CD4-positive, alpha-beta T cell treated with Interleukin-15 for 1 hour (primary cell): ENCODE results near the gene FXYD1.
A peak's percentile ranks its signal among the peaks of the same experiment; 100 is the strongest.
"Not testable (repeated sequence)": the region's sequence is repeated elsewhere in the genome, so short reads cannot be mapped to it uniquely, and the experiment has no call there.

Source experiments
- DNase-seq: peaks from one replicate; pipeline ENCODE4 v3.0.0-alpha.2; 2020

Gene FXYD1

DNA sequence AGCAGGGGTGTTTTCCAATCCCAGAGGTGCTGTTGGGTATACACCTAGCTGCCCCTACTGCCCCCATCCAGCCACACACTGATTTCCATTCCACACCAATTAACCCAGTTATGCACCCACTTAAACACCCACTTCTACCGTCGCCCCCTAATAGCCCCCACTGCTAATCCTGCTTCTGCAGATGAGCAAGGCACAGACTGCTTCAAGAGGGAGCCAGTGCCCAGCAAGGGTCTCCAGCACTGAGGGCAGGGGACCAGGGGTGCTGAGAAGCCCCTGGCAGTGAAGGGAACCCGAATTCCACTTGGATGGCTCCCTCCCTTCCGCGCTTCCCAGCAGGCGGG is 5.6 kb downstream of the FXYD1 start:
- no peak for DNase-seq

DNA sequence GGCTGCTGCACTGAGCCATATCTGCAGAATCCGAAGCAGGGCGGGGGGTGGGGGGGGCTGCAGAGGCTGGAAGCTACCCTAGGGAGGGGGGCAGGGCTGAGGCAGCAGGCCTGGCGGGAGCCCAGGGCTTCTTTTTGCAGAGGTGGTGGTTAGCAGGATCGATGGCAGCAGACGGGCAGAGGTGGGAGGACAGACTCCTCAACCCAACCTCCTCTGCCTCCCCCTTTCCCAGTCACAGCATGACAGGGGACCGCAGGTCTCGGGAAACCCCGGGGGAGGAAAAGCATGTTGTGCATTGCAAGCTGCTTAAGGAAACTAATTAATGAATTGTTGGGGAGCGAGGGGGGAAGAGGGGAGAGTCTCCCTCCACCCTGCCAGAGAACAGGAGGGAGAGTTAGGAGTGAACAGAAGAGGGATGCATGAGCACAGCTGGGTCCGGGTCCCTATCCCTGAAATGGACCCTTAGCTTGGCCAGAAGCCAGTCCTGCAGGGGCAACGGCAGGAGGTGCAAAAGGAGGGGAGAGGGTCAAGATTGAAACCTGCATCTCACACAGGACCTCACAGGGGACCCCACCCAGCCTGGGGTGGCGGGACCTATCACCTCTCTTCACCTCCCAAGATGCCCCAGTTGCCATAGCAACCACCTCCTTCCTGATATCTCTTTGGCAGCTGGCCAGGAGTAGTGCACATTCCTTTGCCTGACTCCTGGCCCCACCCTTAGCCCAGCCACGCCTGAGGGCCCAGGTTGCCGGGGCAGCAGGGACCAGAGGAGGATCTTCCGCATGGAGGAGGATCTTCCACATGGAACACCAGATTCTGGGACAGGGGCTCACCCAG is 6.2 kb downstream of the FXYD1 start:
- peak; percentile 46 for DNase-seq

DNA sequence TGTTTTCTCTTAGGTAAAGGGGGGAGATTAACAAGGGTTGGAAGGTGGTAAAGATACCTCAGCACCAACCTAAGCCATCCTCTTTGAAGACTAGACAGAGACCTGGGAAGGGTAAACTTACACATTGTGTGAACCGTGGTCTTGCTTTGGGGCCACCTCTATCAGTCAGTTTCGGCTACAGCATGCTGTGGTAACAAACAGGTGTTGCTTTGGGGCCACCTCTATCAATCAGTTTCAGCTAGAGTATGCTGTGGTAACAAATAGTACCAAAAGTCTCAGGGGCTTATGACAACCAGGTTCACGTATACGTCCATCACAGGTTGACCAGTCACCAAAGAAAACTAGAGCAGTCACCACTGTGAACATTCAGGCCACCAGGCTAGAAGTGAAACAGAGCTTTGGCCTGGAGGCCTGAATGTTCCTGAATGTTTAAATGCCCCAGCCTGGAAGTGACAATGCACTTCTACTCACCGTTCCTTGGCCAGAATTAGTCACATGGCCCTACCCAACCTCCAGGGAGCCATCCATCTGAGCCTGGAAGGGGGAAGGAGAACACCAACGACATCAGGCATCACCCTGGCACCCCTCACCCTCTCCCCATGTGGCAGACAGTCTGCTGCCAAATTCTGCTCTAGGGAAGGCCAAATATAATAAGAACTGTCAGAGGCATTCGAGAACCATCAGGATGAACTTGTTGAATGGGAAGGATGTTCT is 8.3 kb downstream of the FXYD1 start:
- no peak for DNase-seq

DNA sequence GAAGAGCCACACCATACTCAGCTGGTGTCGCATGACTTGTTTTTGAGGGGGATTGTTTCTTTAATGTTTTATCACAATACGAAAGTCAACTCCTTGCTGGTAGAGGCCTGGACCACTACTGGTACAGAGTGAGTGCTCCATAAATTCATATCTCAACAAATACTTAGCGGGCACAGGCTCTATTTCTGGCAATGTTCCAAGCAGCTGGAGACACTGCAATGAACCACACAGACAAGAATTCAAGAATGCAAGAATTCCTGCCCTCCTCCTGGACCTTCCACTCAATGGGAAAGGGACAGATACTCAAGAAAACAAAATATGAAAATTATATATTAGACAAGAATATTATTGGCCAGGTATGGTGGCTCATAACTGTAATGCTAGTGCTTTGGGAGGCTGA is 10.8 kb downstream of the FXYD1 start:
- no peak for DNase-seq

DNA sequence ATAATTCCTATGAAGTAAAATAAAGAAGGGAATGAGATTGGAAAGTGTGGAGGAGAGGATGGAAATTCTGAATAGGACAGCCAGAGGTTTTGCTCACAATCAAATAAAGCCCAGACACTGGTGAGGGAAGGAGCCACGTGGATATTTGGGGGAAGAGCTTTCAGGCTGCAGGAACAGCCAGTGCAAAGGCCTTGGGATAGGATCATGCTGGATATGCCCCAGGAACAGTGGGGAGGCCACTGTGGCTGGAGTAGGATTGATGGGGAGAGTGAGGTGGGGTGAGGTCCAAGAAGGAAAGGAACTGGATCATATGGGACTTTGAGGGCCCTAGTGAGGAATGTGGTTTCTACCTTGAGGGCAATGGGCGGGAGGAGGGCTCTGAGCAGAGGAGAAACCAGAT is 11.8 kb downstream of the FXYD1 start:
- DNase-seq: no peak

DNA sequence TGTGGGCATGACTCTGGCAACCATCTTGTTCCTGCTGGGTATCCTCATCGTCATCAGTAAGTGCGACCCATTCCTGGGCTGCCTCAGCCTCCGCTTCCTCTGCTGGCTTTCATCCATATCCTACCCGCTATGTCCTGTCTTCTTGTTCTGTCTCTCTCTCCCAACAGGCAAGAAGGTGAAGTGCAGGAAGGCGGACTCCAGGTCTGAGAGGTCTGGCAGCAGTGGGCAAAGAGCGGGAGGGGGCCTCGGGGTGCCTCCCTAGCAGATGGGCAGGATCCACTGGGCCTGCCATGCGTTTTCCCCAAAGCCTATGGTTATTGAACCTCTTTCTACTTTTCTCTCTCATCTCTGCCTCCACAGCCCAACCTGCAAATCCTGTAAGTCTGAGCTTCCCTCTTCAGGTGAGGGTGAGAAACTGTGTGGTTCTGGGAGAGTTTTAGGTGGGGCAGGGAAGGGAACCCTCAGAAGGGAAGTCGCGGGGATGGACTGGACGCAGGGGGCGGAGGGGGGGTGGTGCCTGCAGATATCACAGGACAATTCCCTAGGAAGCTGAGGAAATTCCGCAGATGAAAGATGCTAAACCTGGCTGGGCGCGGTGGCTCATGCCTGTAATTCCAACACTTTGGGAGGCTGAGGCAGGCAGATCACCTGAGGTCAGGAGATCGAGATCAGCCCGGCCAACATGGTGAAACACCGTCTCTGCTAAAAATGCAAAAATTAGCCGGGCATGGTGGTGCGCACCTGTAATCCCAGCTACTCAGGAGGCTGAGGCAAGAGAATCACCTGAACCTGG is 12.8 kb downstream of the FXYD1 start:
- no peak for DNase-seq

DNA sequence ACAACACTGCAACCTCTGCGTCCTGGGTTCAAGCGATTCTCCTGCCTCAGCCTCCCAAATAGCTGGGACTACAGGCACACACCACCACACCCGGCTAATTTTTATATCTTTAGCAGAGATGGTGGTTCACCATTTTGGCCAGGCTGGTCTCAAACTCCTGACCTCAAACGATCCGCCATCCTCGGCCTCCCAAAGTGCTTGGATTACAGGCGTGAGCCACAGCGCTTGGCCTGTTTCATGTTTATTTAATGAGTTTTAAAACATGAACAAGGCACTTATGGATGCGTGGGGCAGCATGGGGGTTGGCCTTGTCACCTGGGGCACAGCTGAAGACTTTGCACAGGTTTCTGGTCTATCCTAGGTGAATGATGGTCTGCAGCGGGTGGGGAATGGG is 14.5 kb downstream of the FXYD1 start:
- not testable (repeated sequence) for DNase-seq

DNA sequence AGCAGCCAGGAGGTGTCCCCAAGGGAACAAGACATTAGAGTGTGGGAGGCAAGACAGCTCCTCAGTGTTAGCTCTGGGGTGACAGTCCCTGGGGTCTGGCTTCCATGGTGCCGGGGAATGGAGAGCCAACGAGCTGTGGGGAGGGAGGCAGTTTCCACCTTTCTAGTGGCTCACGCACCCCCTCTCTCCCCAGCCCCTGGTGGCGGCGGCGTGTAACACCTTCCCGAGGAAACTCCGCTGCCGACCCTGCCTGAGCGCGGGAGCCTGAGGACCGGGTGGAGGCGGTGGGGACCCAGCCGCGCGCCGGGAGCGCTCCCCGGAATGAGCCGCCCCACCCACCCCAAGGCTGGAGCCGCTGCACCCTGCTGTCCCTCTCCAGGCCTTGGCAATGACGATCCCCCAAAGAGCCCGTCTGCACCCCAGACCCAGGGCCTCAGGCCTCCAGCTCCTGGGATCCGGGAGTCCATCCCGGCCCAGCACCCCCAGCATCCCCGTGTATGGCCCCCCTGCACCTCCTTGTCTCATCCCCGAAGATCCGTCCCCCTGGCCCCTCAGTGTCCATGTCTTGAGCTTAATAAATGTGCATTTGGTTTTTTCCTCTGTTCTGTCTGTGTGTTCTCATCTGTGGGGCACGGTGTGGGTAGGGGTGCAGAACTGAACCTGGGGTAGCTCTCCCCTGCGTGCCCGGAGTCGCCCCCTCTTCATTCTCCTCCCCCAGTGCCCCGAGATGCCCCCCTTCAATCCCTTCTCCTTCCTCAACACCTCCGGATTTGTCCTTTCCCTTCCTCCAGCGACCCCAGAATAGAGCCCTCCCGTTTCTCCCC is 15.3 kb downstream of the FXYD1 start:
- peak; percentile 78 for DNase-seq

DNA sequence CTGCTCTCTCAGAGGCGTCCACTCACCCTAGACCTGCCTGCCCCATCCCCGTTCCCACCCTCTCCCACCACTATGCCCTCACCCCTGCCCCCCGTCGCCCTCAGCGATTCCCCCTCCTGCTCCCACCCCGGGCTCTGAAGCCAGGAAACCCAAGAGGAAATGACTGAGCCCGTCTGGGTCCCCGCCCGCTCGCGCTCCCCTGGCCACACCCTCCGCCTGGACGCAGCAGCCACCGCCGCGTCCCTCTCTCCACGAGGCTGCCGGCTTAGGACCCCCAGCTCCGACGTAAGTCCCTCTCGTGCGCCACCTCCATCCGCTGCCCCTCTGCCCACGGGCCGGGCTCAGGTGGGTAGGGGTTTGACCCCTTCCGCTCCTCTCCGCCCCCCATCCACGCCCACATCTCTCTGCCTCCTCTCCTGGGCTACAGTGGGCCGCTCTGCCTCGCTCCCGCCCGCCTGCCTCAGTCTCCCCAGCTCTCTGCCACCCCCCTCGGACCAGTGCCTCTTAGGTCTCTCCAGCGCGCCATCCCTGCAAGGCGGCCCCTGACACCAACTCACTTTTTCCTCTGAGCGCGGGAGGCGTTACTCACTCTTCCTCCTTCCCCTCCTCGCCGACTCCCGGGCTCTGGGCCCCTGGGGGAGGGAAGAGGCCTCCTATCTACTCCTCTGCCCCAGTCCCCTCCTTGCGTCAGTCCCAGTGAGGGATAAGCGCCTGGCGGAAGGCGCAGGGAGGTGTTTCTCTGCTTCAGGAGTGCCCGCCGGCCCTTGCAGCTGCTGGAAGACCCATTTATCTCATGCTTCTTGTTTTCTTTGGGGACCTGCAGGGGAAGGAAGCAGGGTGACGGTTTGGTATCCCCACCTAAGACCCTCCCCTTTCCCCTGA is 16.1 kb downstream of the FXYD1 start, which contains the start of gene FXYD5:
TSS of gene FXYD5 (plus strand) at position 211 of the 882 bp plus-strand sequence. CDS start 816 bp downstream, outside the sequence.
- peak; percentile 77 for DNase-seq

DNA sequence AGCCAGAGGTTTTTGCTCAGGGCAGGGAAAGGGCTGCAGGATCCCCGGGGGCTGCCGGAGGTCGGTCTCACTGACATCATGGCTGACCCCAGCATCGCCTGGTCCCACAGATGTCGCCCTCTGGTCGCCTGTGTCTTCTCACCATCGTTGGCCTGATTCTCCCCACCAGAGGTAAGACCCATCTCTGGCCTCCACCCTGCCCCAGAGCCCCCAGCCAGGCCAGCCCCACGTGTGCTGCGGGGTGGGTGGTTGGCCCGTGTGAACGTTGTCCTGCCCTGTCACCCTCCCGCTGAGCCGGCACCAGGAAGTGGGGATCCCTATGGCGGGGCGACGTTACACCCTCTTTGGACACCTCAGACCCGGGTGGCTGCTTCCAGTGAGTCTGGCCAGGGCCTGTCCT is 16.8 kb downstream of the FXYD1 start:
- DNase-seq: no peak

DNA sequence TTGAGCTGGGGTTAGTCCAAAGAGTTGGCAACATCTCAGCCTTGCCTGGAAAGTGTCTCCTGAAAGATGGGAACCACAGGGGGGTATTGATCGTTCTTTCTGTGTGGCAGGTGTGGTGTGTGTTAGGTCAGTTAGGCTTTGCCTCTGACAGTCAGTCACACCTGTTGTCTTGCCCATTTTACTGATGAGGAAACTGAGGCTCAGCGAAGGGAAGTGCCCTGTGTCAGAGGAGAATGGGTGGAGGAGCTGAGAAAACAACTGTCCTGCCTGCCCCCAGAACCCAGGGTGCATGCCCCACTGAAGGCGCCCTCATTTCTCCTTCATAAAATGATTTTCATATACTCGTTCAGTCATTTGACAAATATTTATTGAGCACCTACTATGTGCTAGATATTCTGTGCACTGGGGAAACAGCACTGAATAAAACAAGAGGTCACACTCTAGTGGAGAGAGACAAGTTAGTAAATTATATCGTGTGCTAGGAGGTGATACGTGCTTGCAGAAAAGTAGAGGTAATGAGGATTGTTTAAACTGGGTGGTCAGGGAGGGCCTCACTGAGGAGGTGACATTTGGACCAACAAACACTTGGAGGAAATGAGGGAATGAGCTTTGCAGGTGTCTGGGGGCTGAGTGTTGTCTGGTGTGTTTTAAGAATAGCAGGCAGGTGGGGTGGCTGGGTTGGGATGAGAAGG is 17.5 kb downstream of the FXYD1 start:
- DNase-seq: no peak

DNA sequence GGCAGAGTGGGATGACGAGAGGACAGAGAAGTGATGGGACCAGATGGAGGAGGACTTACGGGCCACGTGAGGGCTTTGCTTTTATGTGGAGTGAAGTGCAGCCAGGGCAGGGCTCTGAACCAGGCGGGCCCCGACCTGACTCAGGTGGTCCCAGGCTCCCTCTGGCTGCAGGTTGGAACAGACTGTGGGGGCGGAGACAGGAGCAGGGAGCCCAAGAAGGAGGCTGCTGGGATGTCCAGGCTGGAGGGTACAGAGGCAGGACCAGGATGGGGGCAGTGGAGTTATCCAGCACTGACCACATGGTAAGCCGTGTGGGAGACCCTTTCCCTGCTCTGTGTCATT is 18.0 kb downstream of the FXYD1 start:
- DNase-seq: no peak

DNA sequence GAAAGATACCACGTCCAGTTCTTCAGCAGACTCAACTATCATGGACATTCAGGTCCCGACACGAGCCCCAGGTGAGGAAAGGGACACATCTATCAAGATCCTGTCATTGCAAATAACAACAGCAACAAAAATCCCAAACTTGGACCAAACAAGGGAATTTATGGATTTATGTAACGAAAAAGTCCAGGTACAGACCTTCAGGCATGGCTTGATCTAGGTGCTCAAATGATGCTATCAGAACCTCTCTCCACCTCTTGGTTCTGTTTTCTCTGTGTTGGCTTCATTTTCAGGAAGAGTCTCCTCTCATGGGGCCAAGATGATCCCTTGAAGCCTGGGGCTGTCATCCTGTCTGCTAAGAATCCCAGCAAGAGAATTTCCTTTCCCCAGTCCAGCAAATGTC is 18.8 kb downstream of the FXYD1 start:
- no peak for DNase-seq

DNA sequence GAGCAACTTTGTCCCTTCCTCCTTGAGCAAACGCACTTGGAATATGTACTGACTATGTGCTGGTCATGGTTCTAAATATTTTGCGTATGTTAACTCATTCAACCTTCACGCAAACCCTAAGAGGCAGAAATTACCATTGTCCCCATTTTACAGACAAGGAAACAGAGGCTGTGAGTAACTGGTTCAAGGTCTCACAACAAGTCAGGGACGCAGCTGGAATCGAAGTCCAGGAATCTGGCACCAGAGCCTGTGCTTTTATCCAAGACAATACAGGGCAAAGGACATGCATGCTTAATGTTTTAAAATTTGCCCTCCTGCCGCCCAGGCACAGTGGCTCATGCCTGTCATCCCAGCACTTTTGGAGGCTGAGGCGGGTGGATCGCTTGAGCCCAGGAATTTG is 21.0 kb downstream of the FXYD1 start:
- no peak for DNase-seq

DNA sequence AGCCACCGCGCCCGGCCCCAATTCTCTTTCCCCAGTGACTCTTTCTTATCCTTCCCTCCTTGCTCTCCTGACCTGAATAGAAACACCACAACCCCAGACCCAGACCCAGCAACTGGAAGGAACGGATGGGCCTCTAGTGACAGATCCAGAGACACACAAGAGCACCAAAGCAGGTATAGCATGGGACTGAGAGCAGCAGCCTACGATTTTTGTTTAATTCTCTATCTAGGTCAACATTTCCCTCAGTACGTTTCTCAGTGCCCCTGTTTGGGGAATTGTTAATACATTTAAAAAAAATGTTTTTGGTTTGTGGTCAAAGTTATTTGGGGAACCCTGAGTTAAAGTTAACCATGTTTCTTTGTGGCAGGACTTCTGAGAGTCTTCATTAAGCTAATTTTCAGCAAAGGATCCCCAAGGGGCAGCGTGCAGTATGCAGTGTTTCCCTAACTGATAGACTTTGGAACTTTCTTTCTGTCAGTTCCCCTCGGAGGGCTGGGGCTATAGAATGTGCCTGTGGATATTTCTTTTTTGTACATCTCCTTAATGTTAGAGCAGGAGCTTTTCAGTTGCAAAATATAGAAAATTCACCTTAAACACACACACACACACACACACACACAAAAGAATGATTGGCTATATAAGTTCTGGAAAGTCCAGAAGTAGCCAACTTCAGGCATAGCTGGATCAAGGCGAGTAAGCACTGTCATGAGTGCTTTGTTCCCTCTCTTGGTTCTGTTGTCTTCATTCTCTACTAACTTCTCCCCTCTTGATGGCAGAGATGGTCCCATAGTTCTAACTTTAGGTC is 22.2 kb downstream of the FXYD1 start:
- DNase-seq: no peak

DNA sequence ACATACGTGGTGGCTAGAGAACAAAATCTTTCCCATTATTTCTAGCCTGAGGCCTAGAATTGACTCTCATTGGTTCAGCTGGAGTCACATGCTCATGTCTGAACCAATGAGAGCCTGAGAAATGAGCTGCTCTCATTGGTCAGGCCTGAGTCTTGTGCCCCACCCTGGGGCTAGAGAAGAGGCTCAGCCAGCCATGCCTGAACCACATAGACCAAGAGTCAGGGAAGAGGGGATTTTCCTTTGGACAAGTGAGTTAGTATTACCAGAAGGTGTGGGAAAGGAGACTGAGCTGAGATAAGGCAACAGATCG is 22.8 kb downstream of the FXYD1 start:
- no peak for DNase-seq

DNA sequence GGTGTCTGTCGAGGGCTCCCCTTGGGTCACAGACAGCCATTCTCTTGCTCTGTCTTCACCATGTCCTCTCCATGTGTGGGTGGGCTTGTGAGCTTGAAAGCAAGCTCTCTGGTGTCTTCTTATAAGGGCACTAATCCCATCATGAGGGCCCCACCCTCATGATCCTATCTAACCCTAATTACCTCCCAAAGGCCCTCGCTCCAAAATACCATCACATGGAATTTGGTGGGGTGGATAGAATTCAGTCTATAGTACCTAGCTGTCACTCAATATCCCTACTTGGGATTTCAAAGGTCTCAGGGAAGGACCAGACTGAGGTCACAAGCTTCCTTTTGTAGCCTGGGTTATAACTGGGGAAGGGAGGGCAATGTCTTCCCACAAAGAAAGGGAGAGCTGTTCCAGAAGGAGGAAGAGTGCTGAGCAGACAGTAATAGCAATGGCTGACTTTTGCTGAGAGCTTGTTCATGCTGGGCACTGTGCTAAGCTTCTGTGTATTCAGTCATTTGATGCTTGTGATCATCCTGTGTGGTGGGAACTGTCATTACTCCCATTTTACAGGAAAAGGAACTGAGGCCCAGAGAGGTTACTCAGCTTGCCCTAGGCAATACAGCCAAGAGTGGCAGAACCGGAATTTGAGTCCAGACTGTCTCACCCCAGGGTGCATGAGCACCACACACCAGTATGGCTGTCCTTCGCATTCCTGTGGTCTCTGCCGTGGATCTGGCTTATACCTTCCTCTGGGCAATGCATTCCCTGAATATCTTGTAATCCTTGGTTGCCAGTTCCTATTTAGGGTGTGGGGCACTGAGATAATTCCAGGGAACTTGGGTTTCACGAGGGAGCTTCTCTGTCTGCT is 24.1 kb downstream of the FXYD1 start:
- no peak for DNase-seq

DNA sequence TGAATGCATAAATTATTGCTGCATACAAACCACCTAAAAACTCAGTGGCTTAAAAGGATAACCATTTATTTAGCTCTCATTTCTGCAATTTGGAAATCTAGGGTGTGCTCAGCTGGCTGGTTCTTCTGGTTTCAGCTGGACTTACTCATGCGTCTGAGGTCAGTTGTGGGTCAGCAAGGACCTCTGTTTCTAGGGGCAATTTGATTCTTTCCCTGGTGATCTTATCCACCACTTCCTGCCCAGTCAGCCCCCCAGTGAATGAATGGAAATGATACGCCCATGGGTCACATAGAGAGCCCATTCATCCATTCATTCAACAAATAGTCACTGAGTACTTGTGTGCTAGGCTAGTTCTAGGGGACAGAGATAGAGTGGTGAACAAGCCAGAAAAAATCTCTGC is 25.8 kb downstream of the FXYD1 start:
- DNase-seq: no peak
